Upper lobe of left lung (tissue), 4 donors: ENCODE measurements around the gene CD79A.

Experiments
- EP300 ChIP-seq, 4 donors: sonication (generic); formaldehyde crosslinking; IDR thresholded peaks; one replicate each; pipeline ENCODE4 v1.5.1; 2017; ENCODE audit warnings: antibody characterized with exemption in 4 of 4, control low read depth in 2 of 4
- POLR2A ChIP-seq, 4 donors: fragments of 450-650 bp; IDR thresholded peaks; one replicate each; pipeline ENCODE4 v1.5.1; 2016 to 2017; ENCODE audit warnings: antibody characterized with exemption in 4 of 4, mild to moderate bottlenecking in 2 of 4
- TF ChIP-seq, protein P1 (sequence below), 6 experiments: fragments of 450-650 bp in 4 of 6; fragments of 200-600 bp in 2 of 6; sonication (generic) in 2 of 6; IDR thresholded peaks; one replicate each; pipeline ENCODE4 v1.5.1; 2016 to 2019; ENCODE audit warnings: antibody characterized with exemption in 6 of 6

DNA sequence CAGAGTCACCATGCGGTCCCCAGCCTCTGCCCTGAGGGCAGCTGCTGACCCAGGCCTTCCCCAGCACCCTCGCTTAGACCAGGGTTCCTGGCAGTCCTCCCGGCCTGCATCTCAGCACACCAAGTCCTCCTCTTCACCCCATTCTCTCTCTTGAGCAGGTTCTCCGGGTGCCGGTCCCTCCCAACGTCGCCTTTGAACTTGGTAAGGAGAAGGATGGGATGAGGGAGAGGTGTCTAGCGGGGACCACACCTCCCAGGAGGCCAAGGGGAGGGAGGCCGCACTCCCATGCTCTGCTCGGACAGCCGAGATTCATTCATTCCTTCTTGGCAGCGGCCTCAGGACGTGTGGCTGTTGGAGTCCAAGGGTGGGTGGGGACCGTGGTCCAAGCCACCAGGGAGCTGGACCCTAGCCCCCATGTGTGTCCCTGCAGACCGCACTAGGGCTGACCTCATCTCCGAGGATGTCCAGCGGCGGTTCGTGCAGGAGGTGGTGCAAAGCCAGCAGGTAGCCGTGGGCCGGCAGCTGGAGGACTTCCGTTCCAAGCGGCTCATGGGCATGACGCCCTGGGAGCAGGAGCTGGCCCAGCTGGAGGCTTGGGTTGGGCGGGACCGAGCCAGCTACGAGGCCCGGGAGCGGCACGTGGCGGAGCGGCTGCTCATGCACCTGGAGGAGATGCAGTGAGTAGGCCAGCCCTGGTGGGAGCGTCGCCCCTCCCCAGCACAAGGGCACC, 15.3 kb downstream of the CD79A start:
- TF ChIP-seq, protein P1, sequence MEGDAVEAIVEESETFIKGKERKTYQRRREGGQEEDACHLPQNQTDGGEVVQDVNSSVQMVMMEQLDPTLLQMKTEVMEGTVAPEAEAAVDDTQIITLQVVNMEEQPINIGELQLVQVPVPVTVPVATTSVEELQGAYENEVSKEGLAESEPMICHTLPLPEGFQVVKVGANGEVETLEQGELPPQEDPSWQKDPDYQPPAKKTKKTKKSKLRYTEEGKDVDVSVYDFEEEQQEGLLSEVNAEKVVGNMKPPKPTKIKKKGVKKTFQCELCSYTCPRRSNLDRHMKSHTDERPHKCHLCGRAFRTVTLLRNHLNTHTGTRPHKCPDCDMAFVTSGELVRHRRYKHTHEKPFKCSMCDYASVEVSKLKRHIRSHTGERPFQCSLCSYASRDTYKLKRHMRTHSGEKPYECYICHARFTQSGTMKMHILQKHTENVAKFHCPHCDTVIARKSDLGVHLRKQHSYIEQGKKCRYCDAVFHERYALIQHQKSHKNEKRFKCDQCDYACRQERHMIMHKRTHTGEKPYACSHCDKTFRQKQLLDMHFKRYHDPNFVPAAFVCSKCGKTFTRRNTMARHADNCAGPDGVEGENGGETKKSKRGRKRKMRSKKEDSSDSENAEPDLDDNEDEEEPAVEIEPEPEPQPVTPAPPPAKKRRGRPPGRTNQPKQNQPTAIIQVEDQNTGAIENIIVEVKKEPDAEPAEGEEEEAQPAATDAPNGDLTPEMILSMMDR (IDR thresholded peaks at IDR 0.05), result no peak
- TF ChIP-seq POLR2A (IDR thresholded peaks at IDR 0.05), result no peak
- no peak for TF ChIP-seq EP300 (IDR thresholded peaks at IDR 0.05)
